ENCODE data around the gene CSMD2.

Gene CSMD2

GRCh38 chr1:33908324-33908956 is 256.6 kb downstream of the CSMD2 start:
- no peak for TF ChIP-seq ZC3H10 (CRISPR knock-in tag; IDR thresholded peaks at IDR 0.05)
- no peak for TF ChIP-seq SNAI2 (CRISPR knock-in tag; IDR thresholded peaks at IDR 0.05)
- no peak for TF ChIP-seq PATZ1 (CRISPR knock-in tag; IDR thresholded peaks at IDR 0.05; ENCODE audit: borderline replicate concordance)
- no peak for TF ChIP-seq ZFP3 (CRISPR knock-in tag; IDR thresholded peaks at IDR 0.05)
- TF ChIP-seq, protein P1, sequence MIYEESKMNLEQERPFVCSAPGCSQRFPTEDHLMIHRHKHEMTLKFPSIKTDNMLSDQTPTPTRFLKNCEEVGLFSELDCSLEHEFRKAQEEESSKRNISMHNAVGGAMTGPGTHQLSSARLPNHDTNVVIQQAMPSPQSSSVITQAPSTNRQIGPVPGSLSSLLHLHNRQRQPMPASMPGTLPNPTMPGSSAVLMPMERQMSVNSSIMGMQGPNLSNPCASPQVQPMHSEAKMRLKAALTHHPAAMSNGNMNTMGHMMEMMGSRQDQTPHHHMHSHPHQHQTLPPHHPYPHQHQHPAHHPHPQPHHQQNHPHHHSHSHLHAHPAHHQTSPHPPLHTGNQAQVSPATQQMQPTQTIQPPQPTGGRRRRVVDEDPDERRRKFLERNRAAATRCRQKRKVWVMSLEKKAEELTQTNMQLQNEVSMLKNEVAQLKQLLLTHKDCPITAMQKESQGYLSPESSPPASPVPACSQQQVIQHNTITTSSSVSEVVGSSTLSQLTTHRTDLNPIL (CRISPR knock-in tag; IDR thresholded peaks at IDR 0.05; ENCODE audit: low read depth): no peak
- TF ChIP-seq CSDC2 (CRISPR knock-in tag; IDR thresholded peaks at IDR 0.05): no peak
- no peak for TF ChIP-seq ZFP30 (CRISPR knock-in tag; IDR thresholded peaks at IDR 0.05)
- TF ChIP-seq, protein P2, sequence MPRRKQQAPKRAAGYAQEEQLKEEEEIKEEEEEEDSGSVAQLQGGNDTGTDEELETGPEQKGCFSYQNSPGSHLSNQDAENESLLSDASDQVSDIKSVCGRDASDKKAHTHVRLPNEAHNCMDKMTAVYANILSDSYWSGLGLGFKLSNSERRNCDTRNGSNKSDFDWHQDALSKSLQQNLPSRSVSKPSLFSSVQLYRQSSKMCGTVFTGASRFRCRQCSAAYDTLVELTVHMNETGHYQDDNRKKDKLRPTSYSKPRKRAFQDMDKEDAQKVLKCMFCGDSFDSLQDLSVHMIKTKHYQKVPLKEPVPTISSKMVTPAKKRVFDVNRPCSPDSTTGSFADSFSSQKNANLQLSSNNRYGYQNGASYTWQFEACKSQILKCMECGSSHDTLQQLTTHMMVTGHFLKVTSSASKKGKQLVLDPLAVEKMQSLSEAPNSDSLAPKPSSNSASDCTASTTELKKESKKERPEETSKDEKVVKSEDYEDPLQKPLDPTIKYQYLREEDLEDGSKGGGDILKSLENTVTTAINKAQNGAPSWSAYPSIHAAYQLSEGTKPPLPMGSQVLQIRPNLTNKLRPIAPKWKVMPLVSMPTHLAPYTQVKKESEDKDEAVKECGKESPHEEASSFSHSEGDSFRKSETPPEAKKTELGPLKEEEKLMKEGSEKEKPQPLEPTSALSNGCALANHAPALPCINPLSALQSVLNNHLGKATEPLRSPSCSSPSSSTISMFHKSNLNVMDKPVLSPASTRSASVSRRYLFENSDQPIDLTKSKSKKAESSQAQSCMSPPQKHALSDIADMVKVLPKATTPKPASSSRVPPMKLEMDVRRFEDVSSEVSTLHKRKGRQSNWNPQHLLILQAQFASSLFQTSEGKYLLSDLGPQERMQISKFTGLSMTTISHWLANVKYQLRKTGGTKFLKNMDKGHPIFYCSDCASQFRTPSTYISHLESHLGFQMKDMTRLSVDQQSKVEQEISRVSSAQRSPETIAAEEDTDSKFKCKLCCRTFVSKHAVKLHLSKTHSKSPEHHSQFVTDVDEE (CRISPR knock-in tag; IDR thresholded peaks at IDR 0.05): no peak
- TF ChIP-seq ZNF8 (CRISPR knock-in tag; IDR thresholded peaks at IDR 0.05): no peak
- TF ChIP-seq, protein P3, sequence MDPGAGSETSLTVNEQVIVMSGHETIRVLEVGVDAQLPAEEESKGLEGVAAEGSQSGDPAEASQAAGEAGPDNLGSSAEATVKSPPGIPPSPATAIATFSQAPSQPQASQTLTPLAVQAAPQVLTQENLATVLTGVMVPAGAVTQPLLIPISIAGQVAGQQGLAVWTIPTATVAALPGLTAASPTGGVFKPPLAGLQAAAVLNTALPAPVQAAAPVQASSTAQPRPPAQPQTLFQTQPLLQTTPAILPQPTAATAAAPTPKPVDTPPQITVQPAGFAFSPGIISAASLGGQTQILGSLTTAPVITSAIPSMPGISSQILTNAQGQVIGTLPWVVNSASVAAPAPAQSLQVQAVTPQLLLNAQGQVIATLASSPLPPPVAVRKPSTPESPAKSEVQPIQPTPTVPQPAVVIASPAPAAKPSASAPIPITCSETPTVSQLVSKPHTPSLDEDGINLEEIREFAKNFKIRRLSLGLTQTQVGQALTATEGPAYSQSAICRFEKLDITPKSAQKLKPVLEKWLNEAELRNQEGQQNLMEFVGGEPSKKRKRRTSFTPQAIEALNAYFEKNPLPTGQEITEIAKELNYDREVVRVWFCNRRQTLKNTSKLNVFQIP (CRISPR knock-in tag; IDR thresholded peaks at IDR 0.05; ENCODE audit: borderline replicate concordance, low read depth): no peak
- no peak for TF ChIP-seq ISL1 (CRISPR knock-in tag; IDR thresholded peaks at IDR 0.05)
- TF ChIP-seq ZNF70 (CRISPR knock-in tag; IDR thresholded peaks at IDR 0.05): no peak
- TF ChIP-seq ARNTL (CRISPR knock-in tag; IDR thresholded peaks at IDR 0.05; ENCODE audit: borderline replicate concordance, low read depth): no peak
- TF ChIP-seq ESRRG (CRISPR knock-in tag; IDR thresholded peaks at IDR 0.05): no peak
- TF ChIP-seq RARB (CRISPR knock-in tag; IDR thresholded peaks at IDR 0.05): no peak
- ATAC-seq: no peak

GRCh38 chr1:33906156-33906555 is 258.9 kb downstream of the CSMD2 start:
- no peak for ATAC-seq
- TF ChIP-seq, protein P4, sequence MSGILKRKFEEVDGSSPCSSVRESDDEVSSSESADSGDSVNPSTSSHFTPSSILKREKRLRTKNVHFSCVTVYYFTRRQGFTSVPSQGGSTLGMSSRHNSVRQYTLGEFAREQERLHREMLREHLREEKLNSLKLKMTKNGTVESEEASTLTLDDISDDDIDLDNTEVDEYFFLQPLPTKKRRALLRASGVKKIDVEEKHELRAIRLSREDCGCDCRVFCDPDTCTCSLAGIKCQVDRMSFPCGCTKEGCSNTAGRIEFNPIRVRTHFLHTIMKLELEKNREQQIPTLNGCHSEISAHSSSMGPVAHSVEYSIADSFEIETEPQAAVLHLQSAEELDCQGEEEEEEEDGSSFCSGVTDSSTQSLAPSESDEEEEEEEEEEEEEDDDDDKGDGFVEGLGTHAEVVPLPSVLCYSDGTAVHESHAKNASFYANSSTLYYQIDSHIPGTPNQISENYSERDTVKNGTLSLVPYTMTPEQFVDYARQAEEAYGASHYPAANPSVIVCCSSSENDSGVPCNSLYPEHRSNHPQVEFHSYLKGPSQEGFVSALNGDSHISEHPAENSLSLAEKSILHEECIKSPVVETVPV (CRISPR knock-in tag; IDR thresholded peaks at IDR 0.05): no peak
- TF ChIP-seq TCF4 (CRISPR knock-in tag; IDR thresholded peaks at IDR 0.05; ENCODE audit: borderline replicate concordance) (no peak), ZFP3 (CRISPR knock-in tag; IDR thresholded peaks at IDR 0.05) (no peak), OSR1 (CRISPR knock-in tag; IDR thresholded peaks at IDR 0.05) (no peak), ZNF70 (CRISPR knock-in tag; IDR thresholded peaks at IDR 0.05) (no peak), PATZ1 (CRISPR knock-in tag; IDR thresholded peaks at IDR 0.05; ENCODE audit: borderline replicate concordance) (no peak), RARB (CRISPR knock-in tag; IDR thresholded peaks at IDR 0.05) (no peak), PPARA (CRISPR knock-in tag; IDR thresholded peaks at IDR 0.05; ENCODE audit: borderline replicate concordance) (no peak), SNAI2 (CRISPR knock-in tag; IDR thresholded peaks at IDR 0.05) (no peak), BACH2 (CRISPR knock-in tag; IDR thresholded peaks at IDR 0.05; ENCODE audit: borderline replicate concordance) (no peak), TOX (CRISPR knock-in tag; IDR thresholded peaks at IDR 0.05; ENCODE audit: borderline replicate concordance) (no peak), ZNF8 (CRISPR knock-in tag; IDR thresholded peaks at IDR 0.05) (no peak)
- TF ChIP-seq, protein P3 (CRISPR knock-in tag; IDR thresholded peaks at IDR 0.05; ENCODE audit: borderline replicate concordance, low read depth): no peak
- TF ChIP-seq, protein P1 (CRISPR knock-in tag; IDR thresholded peaks at IDR 0.05; ENCODE audit: low read depth): no peak
- TF ChIP-seq, protein P2 (CRISPR knock-in tag; IDR thresholded peaks at IDR 0.05): no peak

Measured in SK-N-SH treated with all-trans-retinoic acid at 6 μM for 48 hours (cell line).